ENCODE results near the gene PRADC1. TPM values are rescaled to one million over a fixed set of nuclear protein-coding genes. Genes with fewer than 3 reads are reported as not detected.

The PRADC1 gene
- total RNA-seq, 3 donors from 2014 or later, result 29.5 to 32.3 (median 30.5) TPM

Other genes starting within 250 kb of the PRADC1 start
- gene SFXN5, start 161.5 kb downstream of the PRADC1 start, total RNA-seq, result 1 to 10 TPM; 5.2 to 7.3 (median 5.3) TPM
- gene RAB11FIP5, start 120.3 kb downstream of the PRADC1 start, total RNA-seq, result 1 to 10 TPM; 4.6 to 5.1 (median 5.0) TPM
- gene NOTO, start 30.7 kb downstream of the PRADC1 start, total RNA-seq, result not detected
- 10 to 100 TPM; 70.8 to 78.4 (median 74.4) TPM for gene SMYD5, start 19.0 kb downstream of the PRADC1 start, total RNA-seq
- gene CCT7, start 1.1 kb upstream of the PRADC1 start, total RNA-seq, result 1,000 to 10,000 TPM in 1 of 3 donors, 100 to 1,000 TPM in 2; 924 to 1,031 (median 969) TPM
- gene FBXO41, start 51.2 kb upstream of the PRADC1 start, total RNA-seq, result 10 to 100 TPM; 18.8 to 28.1 (median 27.6) TPM
- gene EGR4, start 60.3 kb upstream of the PRADC1 start, total RNA-seq, result 1 to 10 TPM in 1 of 3 donors, under 1 TPM in 2; 0.79 to 1.1 (median 0.87) TPM
- gene ALMS1, start 152.6 kb upstream of the PRADC1 start, total RNA-seq, result 10 to 100 TPM; 11.0 to 21.3 (median 14.6) TPM